Calu3 (cell line): ENCODE measurements around the gene WHRN. TPM values are rescaled to one million over a fixed set of nuclear protein-coding genes. Genes with fewer than 3 reads are reported as not detected.

Experiments used
- BruUV-seq: library from RNA; stranded (reverse); fragments of 400-500 nt; replicated peaks from 2 replicates; lab custom pipeline; 2021; lab: Mats Ljungman, UMichigan
- CTCF ChIA-PET: fragments of 300-600 bp; sonication (Branson Sonifier 250); formaldehyde crosslinking; loops from one replicate; lab custom pipeline; 2022; ENCODE audit warnings: antibody characterized with exemption; lab: Charles Lee
- DNase-seq: peaks from one replicate; pipeline ENCODE4 v3.0.0; 2022
- H3K27ac Mint-ChIP-seq: one replicate; pipeline ENCODE4 v1.8.0; 2022; ENCODE audit warnings: mixed read lengths; ENCODE audit not compliant: unreplicated experiment
- H3K27me3 Mint-ChIP-seq: one replicate; pipeline ENCODE4 v1.8.0; 2022; ENCODE audit warnings: mixed read lengths; ENCODE audit not compliant: unreplicated experiment
- H3K36me3 Mint-ChIP-seq: one replicate; pipeline ENCODE4 v1.8.0; 2022; ENCODE audit warnings: mild to moderate bottlenecking, moderate library complexity, mixed read lengths; ENCODE audit not compliant: insufficient read depth, unreplicated experiment
- H3K4me1 Mint-ChIP-seq: one replicate; pipeline ENCODE4 v1.8.0; 2022; ENCODE audit warnings: mild to moderate bottlenecking, low read depth, mixed read lengths; ENCODE audit not compliant: unreplicated experiment
- H3K4me3 Mint-ChIP-seq: one replicate; pipeline ENCODE4 v1.8.0; 2022; ENCODE audit warnings: mild to moderate bottlenecking, low read depth, moderate library complexity, mixed read lengths; ENCODE audit not compliant: unreplicated experiment
- H3K9me3 Mint-ChIP-seq: one replicate; pipeline ENCODE4 v1.8.0; 2022; ENCODE audit warnings: low read depth, mixed read lengths; ENCODE audit not compliant: unreplicated experiment
- CTCF ChIP-seq: fragments of 200-600 bp; IDR thresholded peaks from one replicate; pipeline ENCODE4 v1.8.0; 2022; ENCODE audit warnings: antibody characterized with exemption; ENCODE audit not compliant: unreplicated experiment
- intact Hi-C: fragments of 100-400 bp; cut with micrococcal nuclease; formaldehyde crosslinking; loops from one replicate; pipeline ENCODE4 v1.10.0; 2022; ENCODE audit not compliant: unreplicated experiment
- total RNA-seq: library from RNA; stranded (reverse); gene quantifications from 2 replicates; pipeline ENCODE4 v1.2.3, GENCODE V29; 2022

Gene WHRN
- total RNA-seq, 1 experiment from 2014 or later, result 4.9 TPM

GRCh38 chr9:114408645-114409044 is 96.6 kb downstream of the WHRN start:
- H3K27ac Mint-ChIP-seq, result no peak overlapping the region
- DNase-seq, result no peak
- H3K4me3 Mint-ChIP-seq, result no peak overlapping the region
- intact Hi-C loops, result loop anchor here (10.0 kb wide), 1 partner anchor 606 kb away; no protein-coding TSS in a partner anchor
- H3K4me1 Mint-ChIP-seq, result no peaks in the 10 kb centered on the region
- peaks cover 35% of the 10 kb centered on the region for H3K27me3 Mint-ChIP-seq
- no peaks in the 10 kb centered on the region for H3K36me3 Mint-ChIP-seq
- no peaks in the 10 kb centered on the region for H3K9me3 Mint-ChIP-seq
- BruUV-seq, result no TSS peak
- CTCF ChIA-PET, result no interaction called here
- TF ChIP-seq CTCF, result no peak

DNA sequence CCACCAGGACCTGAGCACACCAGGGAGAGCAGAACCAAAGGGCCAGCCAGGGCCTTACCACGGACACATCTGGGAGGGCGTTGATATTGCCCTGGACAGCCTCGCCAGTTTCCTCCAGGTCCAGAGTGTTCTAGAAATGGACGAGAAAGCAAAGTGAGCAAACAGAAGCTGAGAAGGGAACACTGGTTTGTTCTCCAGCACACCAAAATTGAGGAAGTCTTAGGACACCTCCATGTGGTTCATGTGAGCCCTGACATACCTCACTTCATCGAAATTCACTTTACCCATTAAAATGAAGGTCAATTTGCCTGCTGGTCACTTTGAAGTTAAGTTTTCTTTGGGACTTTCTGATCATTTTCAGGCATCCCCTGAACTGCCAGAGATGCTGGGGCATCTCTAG is 97.4 kb downstream of the WHRN start:
- Mint-ChIP-seq H3K27ac (no peak overlapping the region), H3K4me3 (no peak overlapping the region), H3K36me3 (no peaks in the 10 kb centered on the region), H3K27me3 (peaks cover 35% of the 10 kb centered on the region), H3K9me3 (no peaks in the 10 kb centered on the region), H3K4me1 (no peaks in the 10 kb centered on the region)
- TF ChIP-seq CTCF, result no peak
- CTCF ChIA-PET, result no interaction called here
- intact Hi-C loops, result loop anchor here (10.0 kb wide), 1 partner anchor 607 kb away; no protein-coding TSS in a partner anchor
- no peak for DNase-seq
- no TSS peak for BruUV-seq

- H3K4me1 Mint-ChIP-seq, result no peaks in the 10 kb centered on the region
- no peak for TF ChIP-seq CTCF
- H3K27ac Mint-ChIP-seq, result no peak overlapping the region
- no peaks in the 10 kb centered on the region for H3K36me3 Mint-ChIP-seq
- peaks cover 35% of the 10 kb centered on the region for H3K27me3 Mint-ChIP-seq
- no peak for DNase-seq
- no peak overlapping the region for H3K4me3 Mint-ChIP-seq
- BruUV-seq, result no TSS peak
- H3K9me3 Mint-ChIP-seq, result no peaks in the 10 kb centered on the region
- intact Hi-C loops, result loop anchor here (10.0 kb wide), 1 partner anchor 608 kb away; no protein-coding TSS in a partner anchor
- CTCF ChIA-PET, result interaction anchor here (0.9 kb wide), 1 partner anchor 247 kb away, joined by 3 read pairs; no protein-coding TSS in a partner anchor
These were observed 98.8 kb downstream of the WHRN start for GRCh38 chr9:114406441-114406840.

- Mint-ChIP-seq H3K27me3 (peaks cover 33% of the 10 kb centered on the region), H3K27ac (no peak overlapping the region), H3K9me3 (no peaks in the 10 kb centered on the region), H3K4me1 (no peaks in the 10 kb centered on the region), H3K4me3 (no peak overlapping the region), H3K36me3 (no peaks in the 10 kb centered on the region)
- BruUV-seq, result no TSS peak
- TF ChIP-seq CTCF, result peak; percentile 55
- CTCF ChIA-PET, result interaction anchor here (0.5 to 2.0 kb wide), 3 partner anchors 225 to 501 kb away, joined by 3 to 34 read pairs (median 5); no protein-coding TSS in a partner anchor
- intact Hi-C loops, result loop anchor here (1.0 to 10.0 kb wide), 2 partner anchors 248 to 609 kb away; no protein-coding TSS in a partner anchor
- DNase-seq, result peak; percentile 68
These were observed 99.8 kb downstream of the WHRN start for GRCh38 chr9:114405294-114406034.
